ENCODE results near the gene DPY19L3.

DPY19L3 gene

DNA sequence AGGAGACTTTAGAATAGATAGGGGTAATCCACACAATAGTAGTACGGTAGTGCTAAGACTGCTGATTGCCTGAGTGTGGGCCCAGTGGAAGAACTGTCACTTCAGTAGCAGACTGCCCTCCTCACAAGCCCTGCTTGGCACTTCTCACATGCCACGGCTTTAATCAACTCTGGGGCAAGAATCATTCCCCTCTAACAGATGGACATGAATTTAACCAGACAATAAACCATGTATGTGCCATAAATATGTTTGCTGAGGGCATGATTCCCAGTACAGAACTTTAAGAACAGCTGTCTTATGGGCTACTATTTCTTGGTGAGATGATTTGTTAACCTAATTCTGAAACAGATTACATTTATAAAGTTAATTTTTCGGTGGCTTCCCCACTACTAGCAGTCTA lies 22.0 kb downstream of the DPY19L3 start:
- no CpG with 5 or more reads among the region's 3 CpGs for WGBS (ENCODE audit: extremely low coverage, insufficient coverage, insufficient read length)
- peaks cover 3% of the 10 kb centered on the region for H3K9me3 ChIP-seq (ENCODE audit: insufficient read depth, low read depth, low read length)
- H3K36me3 ChIP-seq (ENCODE audit: control insufficient read depth in 1 of 2, insufficient read depth in 2 of 2, low read length in 2 of 2), result peaks cover 3 to 4% of the 10 kb centered on the region in 2 experiments
- DNase-seq, result no peak
- H3K18ac ChIP-seq (ENCODE audit: low read length), result no peak overlapping the region
- H3K9ac ChIP-seq (ENCODE audit: low read length), result no peak overlapping the region
- no peak overlapping the region for H2BK5ac ChIP-seq (ENCODE audit: low read depth, low read length, poor library complexity)
- H3K4me3 ChIP-seq (ENCODE audit: low read depth, low read length), result no peak overlapping the region
- no peak overlapping the region for H4K8ac ChIP-seq (ENCODE audit: low read depth, low read length)
- H2BK12ac ChIP-seq (ENCODE audit: low read length), result no peak overlapping the region
- H3K27me3 ChIP-seq (ENCODE audit: insufficient read depth, low read length), result no peaks in the 10 kb centered on the region
- no peak overlapping the region for H2AFZ ChIP-seq (ENCODE audit: insufficient read depth, low read length, poor library complexity)
- no peaks in the 10 kb centered on the region for H3K79me2 ChIP-seq (ENCODE audit: control insufficient read depth, insufficient read depth, low read length, poor library complexity)
- no peaks in the 10 kb centered on the region for H3K79me1 ChIP-seq (ENCODE audit: low read length)
- H2BK120ac ChIP-seq (ENCODE audit: insufficient read depth, low read length, poor library complexity), result no peak overlapping the region
- H3K4ac ChIP-seq (ENCODE audit: low read depth, low read length), result no peak overlapping the region
- no peak overlapping the region for H3K14ac ChIP-seq (ENCODE audit: low read length)
- no peak overlapping the region for H3K27ac ChIP-seq (ENCODE audit: low read depth, low read length)
- no peak overlapping the region for H4K91ac ChIP-seq (ENCODE audit: low read depth, low read length)
- no peak overlapping the region for H3K23ac ChIP-seq (ENCODE audit: low read length)
- H4K12ac ChIP-seq (ENCODE audit: low read depth, low read length), result no peak overlapping the region
- no peak overlapping the region for H3K4me2 ChIP-seq (ENCODE audit: low read length)
- no peak overlapping the region for H2AK5ac ChIP-seq (ENCODE audit: low read length)
- no peaks in the 10 kb centered on the region for H3K4me1 ChIP-seq (ENCODE audit: control insufficient read depth in 1 of 2, insufficient read depth in 2 of 2, low read length in 2 of 2)

DNA sequence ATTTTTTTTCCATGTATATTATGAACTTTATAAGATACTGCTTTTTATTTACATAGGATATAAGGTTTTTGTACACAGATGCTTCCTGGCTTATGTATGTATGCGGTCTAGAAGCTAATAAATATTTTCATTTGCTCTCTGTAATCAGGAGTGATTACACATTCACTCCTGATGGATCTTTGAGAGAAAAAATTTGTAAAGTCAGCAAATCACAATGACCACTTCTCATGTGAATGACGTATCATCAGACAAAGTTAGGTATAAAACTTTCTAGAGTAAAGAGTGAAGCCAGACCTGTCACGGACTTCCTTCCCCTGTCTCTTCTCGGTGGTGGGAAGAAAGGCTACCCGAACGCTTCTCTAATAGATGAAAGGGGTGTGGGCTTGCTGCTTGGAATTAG lies 31.1 kb downstream of the DPY19L3 start:
- H2AFZ ChIP-seq (ENCODE audit: insufficient read depth, low read length, poor library complexity), result no peak overlapping the region
- no peak overlapping the region for H3K4me3 ChIP-seq (ENCODE audit: low read depth, low read length)
- no peak overlapping the region for H2BK120ac ChIP-seq (ENCODE audit: insufficient read depth, low read length, poor library complexity)
- H3K23ac ChIP-seq (ENCODE audit: low read length), result no peak overlapping the region
- H3K79me2 ChIP-seq (ENCODE audit: control insufficient read depth, insufficient read depth, low read length, poor library complexity), result no peaks in the 10 kb centered on the region
- H3K27me3 ChIP-seq (ENCODE audit: insufficient read depth, low read length), result no peaks in the 10 kb centered on the region
- H4K91ac ChIP-seq (ENCODE audit: low read depth, low read length), result no peak overlapping the region
- WGBS (ENCODE audit: extremely low coverage, insufficient coverage, insufficient read length), result no CpG with 5 or more reads among the region's 6 CpGs
- H3K9ac ChIP-seq (ENCODE audit: low read length), result no peak overlapping the region
- H2BK5ac ChIP-seq (ENCODE audit: low read depth, low read length, poor library complexity), result no peak overlapping the region
- H3K79me1 ChIP-seq (ENCODE audit: low read length), result no peaks in the 10 kb centered on the region
- H3K4me2 ChIP-seq (ENCODE audit: low read length), result no peak overlapping the region
- H3K36me3 ChIP-seq (ENCODE audit: control insufficient read depth in 1 of 2, insufficient read depth in 2 of 2, low read length in 2 of 2), result peaks cover 6 to 17% of the 10 kb centered on the region in 2 experiments
- no peak overlapping the region for H2BK12ac ChIP-seq (ENCODE audit: low read length)
- H3K18ac ChIP-seq (ENCODE audit: low read length), result no peak overlapping the region
- H3K14ac ChIP-seq (ENCODE audit: low read length), result no peak overlapping the region
- no peaks in the 10 kb centered on the region for H3K9me3 ChIP-seq (ENCODE audit: insufficient read depth, low read depth, low read length)
- no peak overlapping the region for H3K27ac ChIP-seq (ENCODE audit: low read depth, low read length)
- H3K4ac ChIP-seq (ENCODE audit: low read depth, low read length), result no peak overlapping the region
- DNase-seq, result no peak
- no peak overlapping the region for H4K8ac ChIP-seq (ENCODE audit: low read depth, low read length)
- H4K12ac ChIP-seq (ENCODE audit: low read depth, low read length), result no peak overlapping the region
- H3K4me1 ChIP-seq (ENCODE audit: control insufficient read depth in 1 of 2, insufficient read depth in 2 of 2, low read length in 2 of 2), result no peaks in the 10 kb centered on the region
- no peak overlapping the region for H2AK5ac ChIP-seq (ENCODE audit: low read length)

GRCh38 chr19:32437096-32437495 lies 31.5 kb downstream of the DPY19L3 start:
- Histone ChIP-seq H3K4me2 (ENCODE audit: low read length) (no peak overlapping the region), H2BK120ac (ENCODE audit: insufficient read depth, low read length, poor library complexity) (no peak overlapping the region), H3K4me3 (ENCODE audit: low read depth, low read length) (no peak overlapping the region), H2BK5ac (ENCODE audit: low read depth, low read length, poor library complexity) (no peak overlapping the region), H4K12ac (ENCODE audit: low read depth, low read length) (no peak overlapping the region), H2AFZ (ENCODE audit: insufficient read depth, low read length, poor library complexity) (no peak overlapping the region), H3K27ac (ENCODE audit: low read depth, low read length) (no peak overlapping the region), H3K23ac (ENCODE audit: low read length) (no peak overlapping the region), H3K79me1 (ENCODE audit: low read length) (no peaks in the 10 kb centered on the region), H3K14ac (ENCODE audit: low read length) (no peak overlapping the region), H2AK5ac (ENCODE audit: low read length) (no peak overlapping the region), H3K18ac (ENCODE audit: low read length) (no peak overlapping the region), H3K27me3 (ENCODE audit: insufficient read depth, low read length) (no peaks in the 10 kb centered on the region), H3K36me3 (ENCODE audit: control insufficient read depth in 1 of 2, insufficient read depth in 2 of 2, low read length in 2 of 2) (peaks cover 6 to 17% of the 10 kb centered on the region in 2 experiments), H3K9ac (ENCODE audit: low read length) (no peak overlapping the region), H4K91ac (ENCODE audit: low read depth, low read length) (no peak overlapping the region), H3K4ac (ENCODE audit: low read depth, low read length) (no peak overlapping the region), H2BK12ac (ENCODE audit: low read length) (no peak overlapping the region), H3K4me1 (ENCODE audit: control insufficient read depth in 1 of 2, insufficient read depth in 2 of 2, low read length in 2 of 2) (no peaks in the 10 kb centered on the region), H3K79me2 (ENCODE audit: control insufficient read depth, insufficient read depth, low read length, poor library complexity) (no peaks in the 10 kb centered on the region), H3K9me3 (ENCODE audit: insufficient read depth, low read depth, low read length) (no peaks in the 10 kb centered on the region), H4K8ac (ENCODE audit: low read depth, low read length) (no peak overlapping the region)
- no peak for DNase-seq
- no CpG with 5 or more reads among the region's 1 CpG for WGBS (ENCODE audit: extremely low coverage, insufficient coverage, insufficient read length)

- Histone ChIP-seq H3K79me2 (ENCODE audit: control insufficient read depth, insufficient read depth, low read length, poor library complexity) (no peaks in the 10 kb centered on the region), H3K4me2 (ENCODE audit: low read length) (no peak overlapping the region), H2BK12ac (ENCODE audit: low read length) (no peak overlapping the region), H3K36me3 (ENCODE audit: control insufficient read depth in 1 of 2, insufficient read depth in 2 of 2, low read length in 2 of 2) (peaks cover 11 to 20% of the 10 kb centered on the region in 2 experiments), H2BK120ac (ENCODE audit: insufficient read depth, low read length, poor library complexity) (no peak overlapping the region), H3K23ac (ENCODE audit: low read length) (no peak overlapping the region), H2BK5ac (ENCODE audit: low read depth, low read length, poor library complexity) (no peak overlapping the region), H4K12ac (ENCODE audit: low read depth, low read length) (no peak overlapping the region), H3K9ac (ENCODE audit: low read length) (no peak overlapping the region), H2AFZ (ENCODE audit: insufficient read depth, low read length, poor library complexity) (no peak overlapping the region), H3K4ac (ENCODE audit: low read depth, low read length) (no peak overlapping the region), H3K14ac (ENCODE audit: low read length) (no peak overlapping the region), H3K79me1 (ENCODE audit: low read length) (no peaks in the 10 kb centered on the region), H4K8ac (ENCODE audit: low read depth, low read length) (no peak overlapping the region), H3K4me1 (ENCODE audit: control insufficient read depth in 1 of 2, insufficient read depth in 2 of 2, low read length in 2 of 2) (no peaks in the 10 kb centered on the region), H3K18ac (ENCODE audit: low read length) (no peak overlapping the region), H3K27me3 (ENCODE audit: insufficient read depth, low read length) (no peaks in the 10 kb centered on the region), H4K91ac (ENCODE audit: low read depth, low read length) (no peak overlapping the region), H3K9me3 (ENCODE audit: insufficient read depth, low read depth, low read length) (no peaks in the 10 kb centered on the region), H3K27ac (ENCODE audit: low read depth, low read length) (no peak overlapping the region), H2AK5ac (ENCODE audit: low read length) (no peak overlapping the region), H3K4me3 (ENCODE audit: low read depth, low read length) (no peak overlapping the region)
- no peak for DNase-seq
- WGBS (ENCODE audit: extremely low coverage, insufficient coverage, insufficient read length), result no CpG with 5 or more reads among the region's 2 CpGs
Observed at GRCh38 chr19:32438751-32439150, 33.2 kb downstream of the DPY19L3 start.

Data from trophoblast cell (in vitro differentiated cells and primary cell).